ENCODE data around the gene CFAP141.
A peak's percentile ranks its signal among the peaks of the same experiment; 100 is the strongest.
"Not testable (repeated sequence)": the region's sequence is repeated elsewhere in the genome, so short reads cannot be mapped to it uniquely, and the experiment has no call there.

The CFAP141 gene

DNA sequence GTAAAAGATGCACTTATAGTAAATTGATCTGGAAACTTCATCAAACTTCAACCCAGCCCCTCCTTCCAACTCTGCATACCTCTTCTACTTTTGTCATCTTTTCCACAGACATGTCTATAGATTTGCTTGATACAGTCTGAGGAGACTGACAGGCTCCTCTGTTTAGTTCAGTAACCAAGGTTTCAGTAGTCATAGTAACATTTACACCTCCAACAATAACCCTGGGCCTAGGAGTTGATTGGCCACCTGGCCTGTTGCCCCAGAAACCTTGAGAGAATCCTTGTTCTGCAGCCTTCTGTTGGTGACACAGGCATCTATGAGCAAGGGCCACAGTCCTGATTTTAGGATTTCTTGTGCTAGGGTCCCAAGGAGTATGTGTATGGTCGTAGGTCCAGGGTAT is at the start of gene CFAP141:
Gene CFAP141 (minus strand): TSS at position 138 of the 400 bp plus-strand sequence. CDS start 26 bp downstream, at position 112.
- no peak for DNase-seq (ENCODE audit: low read depth)

DNA sequence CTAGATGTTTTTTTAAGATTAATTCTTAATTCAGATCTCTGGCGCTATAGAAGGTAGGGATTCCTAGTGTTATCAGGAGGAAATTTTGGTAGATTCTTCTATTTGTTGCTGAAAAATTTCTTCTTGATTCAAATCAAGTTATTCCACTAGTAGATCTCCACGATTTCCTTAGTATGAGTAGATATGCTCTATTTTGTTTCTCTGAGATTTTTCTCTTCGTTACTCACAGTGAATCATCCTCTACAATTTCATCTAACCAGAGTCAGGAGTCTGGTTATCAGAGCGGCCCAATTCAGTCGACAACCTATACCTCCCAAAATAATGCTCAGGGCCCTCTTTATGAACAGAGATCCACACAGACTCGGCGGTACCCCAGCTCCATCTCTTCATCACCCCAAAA is 47.5 kb upstream of the CFAP141 start:
- no peak for DNase-seq (ENCODE audit: low read depth)

DNA sequence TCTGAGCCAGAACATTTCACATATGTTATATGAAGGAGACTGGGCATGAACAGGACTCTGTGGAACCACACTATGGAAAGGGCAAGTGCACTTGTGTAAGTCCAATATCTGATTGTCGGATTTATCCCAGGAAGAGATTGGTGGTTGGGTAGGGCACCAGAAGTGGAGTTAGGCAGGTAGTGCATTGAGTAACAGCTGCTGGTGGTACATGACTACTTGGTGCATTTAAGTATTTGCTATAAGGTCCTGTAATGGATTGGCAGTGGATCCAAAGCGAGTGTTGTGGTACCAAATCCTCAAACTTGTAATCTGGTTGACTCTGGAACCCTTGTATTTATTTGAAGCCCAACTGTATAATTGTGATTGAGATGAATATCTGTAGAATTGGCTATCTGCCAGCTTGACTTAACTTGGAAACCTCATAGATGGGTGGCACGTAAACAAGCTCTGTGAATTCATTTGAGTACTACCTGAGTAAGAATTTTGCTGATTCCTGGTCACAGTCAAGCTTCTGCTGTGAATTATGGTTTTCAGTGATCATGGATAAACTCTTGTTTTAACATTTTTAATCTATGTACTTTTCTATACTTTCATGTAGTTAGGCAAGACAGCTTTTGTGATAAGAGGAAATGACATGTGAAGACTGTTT is 35.7 kb upstream of the CFAP141 start:
- no peak for DNase-seq (ENCODE audit: low read depth)

DNA sequence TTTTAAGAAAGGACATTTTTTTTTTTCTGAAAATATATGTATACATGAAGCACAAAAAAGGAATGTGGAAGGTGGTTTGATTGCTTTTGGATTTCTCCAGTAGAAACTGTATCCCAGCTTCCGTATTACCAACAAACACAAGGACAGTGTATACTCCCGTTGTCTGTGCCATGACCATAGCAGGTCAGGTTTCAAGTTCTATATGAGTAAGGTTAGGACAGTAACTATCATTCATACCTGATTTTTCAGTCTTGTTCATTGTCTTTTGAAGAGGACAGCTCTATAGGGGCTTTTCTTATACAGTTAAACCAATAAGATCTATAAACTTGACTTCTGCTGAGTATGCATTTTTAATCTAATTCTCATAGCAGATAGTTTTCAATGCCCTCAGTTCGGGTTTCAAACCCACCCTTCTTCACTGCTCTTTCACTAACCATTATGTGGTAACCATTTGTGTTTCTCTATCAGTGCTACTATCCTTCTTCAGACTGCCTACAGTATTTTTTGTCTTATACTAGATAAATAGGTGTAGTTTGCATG is 34.2 kb upstream of the CFAP141 start:
- no peak for DNase-seq (ENCODE audit: low read depth)

DNA sequence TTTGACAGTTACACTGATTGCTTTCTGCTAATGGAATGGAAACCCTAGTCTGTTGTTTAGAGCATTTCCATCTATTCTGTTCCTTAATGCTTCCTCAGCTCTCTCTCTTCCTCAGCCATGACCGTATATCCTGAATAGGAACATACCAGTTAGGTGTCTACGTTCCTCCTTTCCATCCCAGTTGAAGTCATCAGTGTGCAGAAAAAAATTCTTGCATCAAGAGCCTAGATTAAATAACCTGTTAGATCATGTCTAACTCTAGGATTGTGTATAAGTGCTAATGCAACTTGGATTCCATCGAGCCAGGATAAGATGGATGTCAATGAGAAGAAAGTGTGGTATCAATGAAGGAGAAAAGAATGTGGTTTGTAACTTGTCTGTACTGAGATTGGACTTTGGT is 33.4 kb upstream of the CFAP141 start:
- DNase-seq (ENCODE audit: low read depth) = no peak

DNA sequence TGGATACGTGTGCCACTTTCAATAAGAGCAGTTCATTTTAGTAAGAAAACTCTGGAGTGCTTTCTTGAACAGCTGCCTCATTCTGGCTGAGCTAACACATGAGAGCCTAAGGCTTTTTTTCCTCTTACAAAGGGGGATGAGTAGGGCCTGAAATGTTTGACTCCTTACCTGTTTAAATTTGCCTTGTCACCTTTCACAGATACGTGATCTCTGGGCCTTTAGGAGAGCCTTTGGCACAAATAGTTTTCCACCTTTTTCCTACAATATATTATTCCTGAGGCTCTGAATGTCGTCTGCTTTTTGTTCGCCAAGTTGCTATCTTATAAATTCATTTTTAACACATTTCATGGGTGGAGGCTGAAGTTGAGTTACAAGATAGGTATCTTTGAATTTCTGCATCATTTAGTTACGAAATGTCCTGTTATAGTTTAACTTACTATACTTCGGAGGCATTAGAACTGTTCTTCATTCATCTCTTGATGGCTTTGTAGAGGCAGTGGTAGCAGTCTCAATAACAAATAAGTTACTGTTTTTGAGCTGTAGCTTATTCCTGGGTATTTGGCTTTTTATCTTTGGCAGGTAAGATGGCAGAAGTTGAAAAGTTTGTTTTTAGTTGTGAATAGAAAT is 31.9 kb upstream of the CFAP141 start:
- DNase-seq (ENCODE audit: low read depth) = no peak

DNA sequence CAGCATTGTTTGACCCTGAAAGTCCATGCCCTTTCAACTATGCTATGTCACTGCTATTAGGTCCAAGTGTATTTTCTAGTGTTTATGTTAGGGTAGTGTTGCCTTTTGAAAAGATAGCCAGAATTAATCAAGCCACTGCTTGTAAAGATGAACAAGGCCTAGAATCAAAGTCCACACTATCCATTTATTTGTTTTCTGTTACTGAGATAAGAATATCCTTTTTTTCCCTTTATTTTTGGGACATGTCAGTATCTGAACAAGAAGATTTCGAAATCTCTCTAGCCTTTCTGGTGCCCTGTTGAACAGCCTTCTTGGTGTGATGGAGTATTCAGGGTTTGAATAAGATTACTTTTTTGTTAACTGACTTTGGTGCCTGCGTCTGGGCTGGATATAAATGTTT is 31.3 kb upstream of the CFAP141 start:
- DNase-seq (ENCODE audit: low read depth) = no peak

DNA sequence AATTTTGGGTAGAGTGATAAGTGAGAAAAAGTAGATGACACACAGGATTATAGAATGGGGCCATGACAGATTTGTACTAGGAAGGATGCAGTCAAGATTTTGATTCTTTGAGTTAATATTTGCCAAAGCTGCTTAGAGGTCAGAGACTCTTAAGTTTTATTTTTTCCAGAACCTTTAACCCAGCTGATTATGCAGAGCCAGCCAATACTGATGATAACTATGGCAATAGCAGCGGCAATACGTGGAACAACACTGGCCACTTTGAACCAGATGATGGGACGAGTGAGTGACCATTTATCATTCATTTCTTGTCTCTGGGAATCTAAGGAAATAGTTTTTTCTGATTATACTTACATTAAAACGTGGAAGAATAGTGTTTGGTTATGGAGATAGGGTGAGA is 30.7 kb upstream of the CFAP141 start:
- no peak for DNase-seq (ENCODE audit: low read depth)

DNA sequence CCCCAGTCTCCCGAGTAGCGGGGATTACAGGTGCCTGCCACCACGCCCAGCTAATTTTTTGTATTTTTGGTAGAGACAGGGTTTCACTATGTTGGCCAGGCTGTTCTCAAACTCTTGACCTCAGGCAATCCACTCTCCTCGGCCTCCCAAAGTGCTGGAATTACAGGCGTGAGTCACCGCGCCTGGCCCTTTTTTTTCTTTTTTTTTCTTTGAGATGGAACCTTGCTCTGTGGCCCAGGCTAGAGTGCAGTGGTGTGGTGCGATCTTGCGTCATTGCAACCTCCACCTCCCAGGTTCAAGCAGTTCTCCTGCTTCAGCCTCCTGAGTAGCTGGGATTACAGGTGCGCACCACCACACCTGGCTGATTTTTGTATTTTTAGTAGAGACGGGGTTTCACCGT is 27.0 kb upstream of the CFAP141 start:
- not testable (repeated sequence) for DNase-seq (ENCODE audit: low read depth)

DNA sequence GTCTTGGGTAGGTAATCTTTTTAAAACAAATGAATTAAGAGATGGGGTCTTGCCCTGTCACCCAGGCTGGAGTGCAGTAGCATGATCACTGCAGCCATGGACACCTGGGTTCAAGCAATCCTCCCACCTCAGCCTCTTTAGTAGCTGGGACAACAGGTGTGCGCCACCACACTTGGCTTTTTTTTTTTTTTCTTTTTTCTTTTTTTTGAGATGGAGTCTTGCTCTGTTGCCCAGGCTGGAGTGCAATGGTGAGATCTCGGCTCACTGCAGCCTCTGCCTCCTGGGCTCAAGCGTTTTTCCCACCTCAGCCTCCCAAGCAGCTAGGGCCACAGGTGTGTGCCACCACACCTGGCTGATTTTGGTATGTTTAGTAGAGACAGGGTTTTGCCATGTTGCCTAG is 25.0 kb upstream of the CFAP141 start:
- not testable (repeated sequence) for DNase-seq (ENCODE audit: low read depth)

DNA sequence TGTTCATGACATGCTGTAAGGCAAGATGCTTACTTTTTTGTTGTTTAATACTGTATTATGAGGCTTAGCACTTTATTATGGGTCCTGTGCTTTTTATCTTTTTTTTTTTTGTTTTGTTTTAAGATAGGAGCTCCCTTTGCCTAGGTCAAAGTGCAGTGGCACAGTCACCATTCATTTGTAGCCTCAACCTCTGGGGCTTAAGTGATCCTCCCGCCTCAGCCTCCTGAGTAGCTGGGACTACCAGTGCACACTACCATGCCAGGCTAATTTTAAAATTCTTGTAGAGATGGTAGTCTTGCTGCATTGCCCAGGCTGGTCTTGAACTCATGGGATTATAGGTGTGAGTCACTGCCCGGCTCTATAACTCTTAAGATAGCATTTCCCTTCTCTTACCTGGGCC is 19.2 kb upstream of the CFAP141 start:
- DNase-seq (ENCODE audit: low read depth) = no peak

DNA sequence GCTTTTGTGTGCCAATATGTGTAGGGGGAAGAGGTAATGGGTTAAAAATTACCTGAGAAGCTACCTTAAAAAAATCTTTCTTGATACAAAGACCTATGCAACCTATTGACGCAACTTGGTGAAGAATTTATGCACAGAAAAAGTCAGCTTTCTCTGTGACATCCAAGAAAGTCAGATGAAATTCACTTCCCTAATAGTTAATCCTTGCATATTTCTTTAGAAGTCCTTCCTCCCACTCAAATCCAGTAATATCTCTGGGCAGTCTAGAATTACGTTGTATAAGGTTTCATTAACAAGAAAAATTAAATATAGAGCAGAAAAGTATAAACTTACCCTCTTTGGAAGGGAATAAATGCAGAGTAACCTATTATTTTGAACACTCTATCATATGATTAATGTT is 17.5 kb upstream of the CFAP141 start:
- DNase-seq (ENCODE audit: low read depth) = no peak

DNA sequence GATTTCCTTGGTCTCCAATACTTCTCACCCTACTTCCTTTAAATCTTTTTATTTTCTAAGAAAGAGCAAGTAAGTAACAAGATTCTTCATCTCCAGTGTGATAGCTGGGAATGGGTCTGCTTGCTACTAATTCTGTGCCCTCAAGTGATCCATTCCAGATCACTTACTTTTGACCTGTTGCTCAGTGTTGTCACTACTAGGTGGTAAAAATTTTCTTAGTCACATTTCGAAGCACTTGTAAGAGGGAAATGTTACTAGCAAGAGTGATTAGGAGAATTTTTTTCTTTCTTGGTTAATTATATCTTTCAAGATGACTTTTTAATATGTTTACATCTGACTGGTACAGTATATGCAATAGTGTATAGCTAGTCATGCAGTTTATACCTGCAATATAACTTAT is 16.8 kb upstream of the CFAP141 start:
- DNase-seq (ENCODE audit: low read depth) = no peak

DNA sequence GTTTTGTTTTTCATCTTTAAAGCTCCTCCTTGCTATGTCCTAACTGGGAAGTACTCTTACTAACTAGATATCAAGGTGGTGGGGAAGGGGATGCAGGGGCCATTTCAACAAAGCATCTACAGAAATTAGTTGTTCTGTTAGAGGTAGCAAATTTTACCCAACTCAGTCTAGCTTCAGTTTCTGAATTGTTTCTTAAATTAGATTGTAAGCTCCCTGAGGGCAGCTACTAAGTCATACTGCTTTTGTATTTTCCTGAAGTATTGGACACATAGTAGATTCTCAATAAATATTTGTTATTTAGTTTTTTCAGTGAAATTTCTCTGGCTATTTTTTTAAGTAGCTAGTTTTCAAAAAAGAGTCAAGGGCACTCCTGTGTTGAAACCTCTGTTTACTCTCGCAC is 16.4 kb upstream of the CFAP141 start:
- DNase-seq (ENCODE audit: low read depth) = no peak

DNA sequence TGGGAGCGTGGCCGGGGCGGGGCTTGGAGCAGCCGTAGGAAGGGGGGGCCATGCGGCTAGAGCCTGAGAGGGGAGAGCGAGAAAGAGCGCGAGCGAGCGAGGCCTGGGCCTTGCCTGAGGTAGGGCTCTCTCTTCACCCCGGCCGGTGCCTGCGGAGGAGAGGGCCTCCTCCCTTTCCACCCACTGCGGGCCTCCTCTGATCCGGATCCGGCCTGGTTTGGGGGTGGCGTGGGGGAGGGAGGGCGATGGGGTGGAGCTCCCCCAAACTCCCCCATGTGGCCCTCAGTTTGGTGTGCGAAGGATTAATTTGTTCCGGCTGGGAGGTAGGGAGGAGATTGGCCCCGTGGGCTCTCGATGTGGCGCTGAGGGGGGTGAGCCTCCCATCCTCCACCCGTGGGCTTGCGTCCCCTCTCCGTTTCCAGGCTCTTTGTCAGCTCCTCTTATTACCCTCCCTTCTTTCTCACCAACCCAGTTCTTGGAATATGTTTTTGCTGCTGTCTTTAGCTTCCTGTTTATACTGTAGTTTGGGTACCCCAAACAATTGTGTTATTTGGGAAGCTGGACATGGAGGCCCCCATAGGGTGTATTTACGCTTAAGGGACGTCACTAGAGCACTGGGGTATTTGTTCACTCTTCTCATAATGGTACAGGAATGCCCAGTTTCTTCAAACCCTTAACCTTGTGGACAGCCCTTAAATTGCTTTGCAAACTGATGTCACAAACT is 15.3 kb upstream of the CFAP141 start:
- peak; percentile 62 for DNase-seq (ENCODE audit: low read depth)

DNA sequence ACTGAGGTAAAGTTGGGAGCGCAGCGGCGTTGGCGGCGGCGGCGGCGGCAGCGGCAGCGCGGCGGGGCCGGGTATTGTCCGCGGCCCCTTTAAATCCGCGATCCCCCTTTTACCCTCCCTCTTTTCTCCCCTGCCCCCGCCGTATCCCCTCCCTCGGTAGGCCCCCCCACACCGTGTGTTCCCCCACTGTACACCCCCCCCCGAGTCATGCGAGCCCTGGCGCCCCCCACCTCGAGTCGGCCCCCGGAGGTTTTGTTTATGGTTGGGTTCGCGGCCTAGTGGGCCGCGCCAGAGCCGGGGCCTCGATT is 14.8 kb upstream of the CFAP141 start:
- DNase-seq (ENCODE audit: low read depth) = no peak

DNA sequence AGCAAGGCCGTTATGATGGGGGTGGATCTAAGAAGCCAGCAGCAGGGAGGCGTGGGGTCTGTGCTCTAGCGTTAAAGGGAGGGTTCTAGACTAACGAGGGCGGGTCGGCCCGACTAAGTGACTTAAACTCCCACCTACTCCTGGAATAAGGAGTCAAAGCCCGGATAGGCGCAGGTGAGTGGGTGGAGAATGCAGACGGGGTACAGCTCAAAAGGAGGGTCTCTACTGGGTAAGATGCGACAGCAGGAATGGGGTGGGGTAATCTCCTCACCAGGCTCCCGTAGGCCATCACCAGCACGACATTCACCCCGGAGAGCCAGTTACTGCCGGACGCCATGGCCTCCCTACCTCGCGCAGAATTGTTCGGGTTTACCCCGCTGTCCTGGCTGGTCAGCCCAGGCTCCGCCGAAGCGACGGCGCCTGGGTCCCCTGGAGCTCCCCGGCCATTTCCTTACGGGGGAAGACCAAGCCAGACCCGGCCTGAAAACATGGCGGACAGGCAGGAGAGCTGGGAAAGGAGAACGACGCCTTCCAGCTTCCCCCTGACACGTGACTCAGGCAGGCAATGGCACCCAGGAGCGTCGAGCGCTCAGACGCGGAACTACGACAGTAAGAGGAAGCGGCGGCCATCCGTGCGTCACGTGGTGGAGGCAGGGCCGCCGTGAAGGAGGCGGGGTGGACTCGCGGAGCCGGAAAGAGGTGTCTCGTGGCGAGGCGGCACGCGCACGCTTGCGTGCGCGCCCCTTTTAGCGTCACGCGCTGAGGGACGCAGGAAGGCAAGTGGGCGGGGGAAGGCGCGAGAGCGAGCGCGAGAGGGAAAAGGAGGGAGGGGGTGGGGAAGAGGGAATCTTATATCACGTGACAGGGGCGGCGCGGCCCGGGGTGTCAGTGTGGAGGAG is 14.2 kb upstream of the CFAP141 start, which contains the start of gene UBAP2L:
Gene UBAP2L (plus strand): TSS at position 885 of the 899 bp plus-strand sequence. CDS start 4,169 bp downstream, outside the sequence.
- peak; percentile 98 for DNase-seq (ENCODE audit: low read depth)

DNA sequence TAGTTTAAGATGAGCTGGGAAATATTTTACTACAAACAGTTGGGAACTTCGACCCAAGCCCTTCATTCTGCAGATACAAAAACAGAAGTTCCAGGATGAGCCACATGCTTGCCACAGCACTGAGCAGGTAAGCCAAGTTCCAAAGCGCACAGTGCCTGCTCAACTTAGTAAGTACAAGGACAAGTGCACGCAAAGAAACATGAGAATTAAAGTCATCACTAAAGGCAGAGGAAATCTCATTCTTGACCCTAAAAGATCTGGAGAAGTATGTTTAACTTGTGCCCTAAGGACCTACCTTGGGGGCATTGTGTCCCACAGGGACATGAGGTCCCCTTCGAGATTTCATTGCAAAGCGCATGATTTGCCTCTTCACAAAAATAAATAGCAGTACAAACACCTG is 13.4 kb upstream of the CFAP141 start:
- DNase-seq (ENCODE audit: low read depth) = no peak

DNA sequence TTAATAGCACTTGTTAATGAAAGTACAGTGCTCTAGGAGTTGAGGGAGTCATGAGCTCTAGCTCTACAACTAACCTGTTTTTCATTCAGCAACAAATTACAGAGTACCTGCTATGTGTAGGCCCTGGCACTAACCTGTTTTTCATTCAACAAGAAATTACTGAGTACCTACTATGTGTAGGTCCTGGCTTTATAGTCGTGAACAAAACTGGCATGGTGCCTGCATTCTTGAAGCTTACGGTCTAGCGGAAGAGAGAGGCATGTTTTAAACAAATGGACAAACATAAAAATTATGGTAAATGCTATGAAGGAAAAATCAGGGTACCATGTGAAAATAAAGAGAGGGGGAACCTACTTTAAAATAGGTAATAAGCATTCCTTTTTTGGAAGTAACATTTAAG is 12.4 kb upstream of the CFAP141 start:
- no peak for DNase-seq (ENCODE audit: low read depth)

DNA sequence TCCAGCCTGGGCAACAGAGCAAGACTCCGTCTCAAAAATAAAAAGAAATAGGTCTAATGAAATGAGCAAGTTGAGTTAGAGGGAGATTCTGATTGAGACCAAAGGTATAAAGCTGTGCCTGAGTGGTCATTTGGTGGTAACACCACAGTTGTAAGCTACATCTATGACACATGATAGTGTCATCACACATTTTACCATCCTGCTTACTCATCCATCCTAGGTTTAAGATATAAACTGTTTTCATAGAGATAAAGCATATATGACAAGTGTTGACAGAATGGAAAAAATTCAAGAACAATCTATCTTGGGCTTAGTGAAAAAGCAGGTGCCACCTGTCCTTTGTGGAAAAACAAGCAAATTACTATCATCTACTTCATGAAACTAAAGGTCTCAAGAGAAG is 7.1 kb upstream of the CFAP141 start:
- no peak for DNase-seq (ENCODE audit: low read depth)

DNA sequence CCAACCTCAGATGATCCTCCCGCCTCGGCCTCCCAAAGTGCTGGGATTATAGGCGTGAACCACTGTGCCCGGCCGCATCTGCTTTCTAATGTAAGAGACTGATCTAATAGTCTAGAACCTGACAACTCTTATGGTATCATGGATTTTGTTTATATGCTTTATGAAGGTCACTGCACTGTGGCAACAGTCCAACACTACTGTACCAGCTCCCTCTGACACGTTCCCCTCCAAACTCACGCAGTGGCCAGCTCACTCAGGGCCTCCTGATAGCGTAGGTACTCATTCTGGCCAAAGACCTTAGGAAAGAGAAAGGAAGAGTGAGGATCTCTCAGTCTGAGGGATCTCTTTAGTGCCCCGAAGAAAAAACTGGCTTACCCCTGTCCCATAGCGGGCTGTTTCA is 6.0 kb upstream of the CFAP141 start:
- no peak for DNase-seq (ENCODE audit: low read depth)

Data from CMK (cell line).